GM12891 (cell line): ENCODE results near the gene ADGRG2.
"Not testable (repeated sequence)": the region's sequence is repeated elsewhere in the genome, so short reads cannot be mapped to it uniquely, and the experiment has no call there.

Experiments used
- DNase-seq: peaks from one replicate; pipeline ENCODE4 v3.0.0; 2011; ENCODE audit warnings: low spot score; ENCODE audit not compliant: insufficient read length
- FAIRE-seq: peaks from 2 replicates; lab custom pipeline; 2011; peaks lifted over from hg19 to GRCh38; lab: Jason Lieb, UNC
- PAX5 ChIP-seq: IDR thresholded peaks from 2 replicates; pipeline ENCODE4 v1.6.1; 2011; ENCODE audit warnings: low read length, moderate library complexity, mild to moderate bottlenecking; ENCODE audit not compliant: insufficient read depth, severe bottlenecking
- POLR2A ChIP-seq: IDR thresholded peaks from 2 replicates; pipeline ENCODE4 v1.6.1; 2011; ENCODE audit warnings: low read depth, low read length, control low read depth
- POLR2AphosphoS5 ChIP-seq: IDR thresholded peaks from 2 replicates; pipeline ENCODE4 v1.6.1; 2011; ENCODE audit warnings: low read depth, low read length, control low read depth
- POU2F2 ChIP-seq: IDR thresholded peaks from 2 replicates; pipeline ENCODE4 v1.6.1; 2011; ENCODE audit warnings: low read depth, mild to moderate bottlenecking, control low read depth, low read length, moderate library complexity
- SPI1 ChIP-seq: IDR thresholded peaks from 2 replicates; pipeline ENCODE4 v1.6.1; 2011; ENCODE audit warnings: low read depth, low read length, control low read depth
- TAF1 ChIP-seq: IDR thresholded peaks from 2 replicates; pipeline ENCODE4 v1.6.1; 2011; ENCODE audit warnings: low read depth, low read length, control low read depth

ADGRG2 gene

GRCh38 chrX:19091596-19091995 lies 30.7 kb downstream of the ADGRG2 start:
- DNase-seq (no peak), FAIRE-seq (no peak)
- TF ChIP-seq PAX5 (no peak), SPI1 (no peak), POU2F2 (no peak), POLR2A (no peak), TAF1 (no peak), POLR2AphosphoS5 (no peak)

- no peak for TF ChIP-seq SPI1
- no peak for TF ChIP-seq POU2F2
- TF ChIP-seq POLR2AphosphoS5, result no peak
- no peak for TF ChIP-seq PAX5
- TF ChIP-seq POLR2A, result no peak
- no peak for TF ChIP-seq TAF1
- DNase-seq (no peak), FAIRE-seq (no peak)
These were observed 32.7 kb downstream of the ADGRG2 start for GRCh38 chrX:19089555-19090040.

GRCh38 chrX:19086102-19086772 lies 36.0 kb downstream of the ADGRG2 start:
- DNase-seq (no peak), FAIRE-seq (no peak)
- no peak for TF ChIP-seq POU2F2
- no peak for TF ChIP-seq SPI1
- TF ChIP-seq POLR2A, result no peak
- TF ChIP-seq TAF1, result no peak
- no peak for TF ChIP-seq PAX5
- TF ChIP-seq POLR2AphosphoS5, result no peak

GRCh38 chrX:19085666-19086065 lies 36.6 kb downstream of the ADGRG2 start:
- no peak for TF ChIP-seq POLR2AphosphoS5
- TF ChIP-seq SPI1, result no peak
- no peak for TF ChIP-seq TAF1
- TF ChIP-seq POU2F2, result no peak
- no peak for TF ChIP-seq PAX5
- no peak for TF ChIP-seq POLR2A
- no peak for DNase-seq

GRCh38 chrX:19075754-19076153 lies 46.5 kb downstream of the ADGRG2 start:
- no peak for TF ChIP-seq POLR2A
- FAIRE-seq (peak; percentile 73), DNase-seq (no peak)

More at GRCh38 chrX:19085666-19086065, 36.6 kb downstream of the ADGRG2 start:
- no peak for FAIRE-seq

- no peak for DNase-seq
- FAIRE-seq, result no peak
These were observed 49.9 kb downstream of the ADGRG2 start for GRCh38 chrX:19072372-19072771.

GRCh38 chrX:19070555-19070994 lies 51.7 kb downstream of the ADGRG2 start:
- TF ChIP-seq POLR2A (no peak), TAF1 (no peak), PAX5 (no peak), SPI1 (no peak), POU2F2 (no peak), POLR2AphosphoS5 (no peak)
- DNase-seq, result no peak
- FAIRE-seq, result peak; percentile 58

More at GRCh38 chrX:19072372-19072771, 49.9 kb downstream of the ADGRG2 start:
- TF ChIP-seq SPI1 (no peak), PAX5 (no peak), POU2F2 (no peak), POLR2A (no peak), TAF1 (no peak), POLR2AphosphoS5 (no peak)

- not testable (repeated sequence) for FAIRE-seq, DNase-seq
These were observed 55.3 kb downstream of the ADGRG2 start for GRCh38 chrX:19066987-19067386.

GRCh38 chrX:19065535-19065934 lies 56.7 kb downstream of the ADGRG2 start:
- TF ChIP-seq SPI1 (no peak), PAX5 (no peak), POLR2A (no peak), TAF1 (no peak), POLR2AphosphoS5 (no peak), POU2F2 (no peak)
- DNase-seq (no peak), FAIRE-seq (no peak)

GRCh38 chrX:19064175-19064574 lies 58.1 kb downstream of the ADGRG2 start:
- no peak for TF ChIP-seq POLR2AphosphoS5
- FAIRE-seq (no peak), DNase-seq (no peak)

GRCh38 chrX:19063030-19063429 lies 59.2 kb downstream of the ADGRG2 start:
- FAIRE-seq, result no peak
- no peak for DNase-seq
- TF ChIP-seq PAX5, result no peak
- no peak for TF ChIP-seq TAF1
- no peak for TF ChIP-seq SPI1
- TF ChIP-seq POLR2A, result no peak
- TF ChIP-seq POU2F2, result no peak
- no peak for TF ChIP-seq POLR2AphosphoS5
